ENCODE measurements around the gene JUN.

Gene JUN

DNA sequence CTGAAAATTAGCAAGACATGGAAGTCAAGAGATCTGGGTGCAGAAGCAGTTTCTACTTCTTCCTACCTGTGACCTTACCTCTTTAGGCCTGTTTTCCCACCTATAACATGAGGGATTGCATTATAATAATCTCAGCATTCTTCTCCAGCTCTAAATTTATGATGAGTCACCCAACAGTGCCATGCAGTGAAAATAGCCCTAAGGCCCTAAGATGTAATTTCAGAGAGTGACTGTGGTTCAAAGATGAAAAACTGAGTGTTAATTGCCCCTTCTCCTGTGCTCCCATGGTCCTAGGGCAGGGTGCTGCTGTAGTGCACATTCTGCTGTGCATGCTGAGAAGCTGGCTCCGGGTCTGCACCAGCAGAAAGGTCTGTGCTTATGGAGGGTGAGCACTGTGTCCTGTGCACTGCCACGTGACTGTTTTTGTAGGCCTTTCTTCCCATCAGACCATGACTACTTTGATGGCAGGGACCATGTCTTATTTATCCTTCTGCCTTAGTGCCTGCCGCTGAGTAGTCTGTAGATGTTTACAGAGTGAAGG lies 29.7 kb downstream of the JUN start:
- DNase-seq: no peak

DNA sequence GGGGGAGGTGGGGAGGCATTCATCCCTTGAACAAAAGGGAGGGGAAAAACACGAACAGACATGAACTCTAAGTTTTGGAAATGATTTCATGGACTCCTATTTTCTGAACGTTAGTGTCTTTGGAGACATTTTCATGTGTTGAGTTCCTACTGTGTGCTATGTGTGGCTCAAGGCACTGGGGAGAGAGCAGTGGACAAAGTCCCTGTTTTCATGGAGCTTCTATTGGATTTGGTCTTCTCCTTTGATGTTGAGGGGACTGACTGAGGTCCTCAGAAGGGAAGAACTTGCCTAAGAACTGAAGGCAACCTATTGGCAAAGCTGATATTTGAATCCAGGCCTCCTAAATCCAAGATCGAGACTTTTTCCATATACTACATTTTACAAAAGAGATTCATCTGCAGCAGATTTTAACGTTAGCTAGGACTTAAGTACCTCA lies 30.4 kb downstream of the JUN start:
- no peak for DNase-seq

DNA sequence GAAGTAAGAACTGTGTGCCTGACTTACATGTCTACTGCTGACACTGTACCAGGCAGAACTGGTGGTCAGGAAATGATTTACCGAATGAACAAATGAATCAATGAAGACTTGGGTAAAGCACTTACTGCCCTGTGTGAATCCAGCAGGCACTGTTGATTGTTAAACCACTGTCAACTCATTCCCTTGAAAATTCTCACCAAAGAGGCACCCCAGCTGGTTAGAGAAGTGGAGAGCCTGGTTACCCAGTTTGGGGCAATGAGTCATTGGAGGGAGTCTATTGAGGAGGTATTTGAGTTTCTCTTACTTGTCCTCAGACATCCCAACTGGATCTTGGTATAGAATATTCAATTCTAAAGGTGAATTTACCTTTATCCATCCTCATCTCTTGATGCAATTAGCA lies 34.2 kb downstream of the JUN start:
- DNase-seq: no peak

DNA sequence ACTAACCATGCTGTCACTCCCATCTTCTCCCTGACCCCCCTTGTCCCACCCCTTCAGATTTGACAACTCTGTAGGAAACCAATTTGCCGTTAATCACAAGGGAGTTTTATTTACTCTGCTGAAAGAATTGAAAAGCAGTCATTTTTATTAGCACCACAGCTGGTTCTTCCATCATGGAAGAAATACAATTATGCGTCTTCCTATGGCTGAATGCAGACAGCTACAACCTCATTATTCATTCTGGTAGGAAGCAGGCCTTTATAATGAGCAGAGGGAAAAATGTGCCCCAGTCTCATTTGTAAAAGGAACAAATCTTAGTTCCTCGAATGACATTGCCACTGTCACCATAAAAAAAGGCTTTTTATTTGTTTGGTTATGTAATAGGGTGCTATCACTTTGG lies 35.2 kb downstream of the JUN start:
- DNase-seq: no peak

DNA sequence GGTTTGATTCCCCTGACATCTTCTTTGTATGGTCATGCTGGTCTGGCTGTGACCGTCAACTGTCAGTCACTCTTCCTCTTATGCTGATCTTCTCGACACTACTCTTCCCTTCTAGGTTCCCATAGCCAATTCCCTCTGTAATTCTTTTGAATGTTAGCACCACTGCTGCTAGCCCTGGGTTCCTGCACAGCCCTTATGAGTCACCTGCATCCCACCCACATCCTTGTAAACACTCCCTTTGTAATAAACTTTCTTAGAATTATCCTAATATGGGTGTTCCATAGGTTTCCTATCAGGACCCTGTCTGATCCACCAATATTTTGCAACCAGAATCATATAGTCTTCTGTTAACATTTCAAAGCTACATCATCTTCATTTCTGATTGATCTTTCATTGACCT lies 37.1 kb downstream of the JUN start:
- no peak for DNase-seq

DNA sequence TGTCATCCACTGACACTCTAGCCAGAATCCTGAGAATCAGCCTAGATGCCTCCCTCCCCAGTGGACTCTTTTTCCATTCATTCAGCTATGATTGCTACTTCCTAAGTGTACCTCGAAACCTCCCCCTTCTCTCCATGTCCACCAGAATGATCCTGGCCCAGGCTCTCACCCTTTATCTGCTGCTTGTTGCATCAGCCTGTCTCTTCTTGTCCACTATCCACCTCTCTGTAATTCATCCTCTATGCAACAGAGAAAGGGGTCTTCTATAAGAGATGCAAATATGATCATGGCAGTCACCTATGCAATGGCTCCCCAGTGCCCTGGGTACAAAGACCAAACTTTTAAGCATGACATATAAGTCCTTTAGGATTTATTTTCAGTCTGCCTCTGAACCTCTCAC lies 37.7 kb downstream of the JUN start:
- no peak for DNase-seq

DNA sequence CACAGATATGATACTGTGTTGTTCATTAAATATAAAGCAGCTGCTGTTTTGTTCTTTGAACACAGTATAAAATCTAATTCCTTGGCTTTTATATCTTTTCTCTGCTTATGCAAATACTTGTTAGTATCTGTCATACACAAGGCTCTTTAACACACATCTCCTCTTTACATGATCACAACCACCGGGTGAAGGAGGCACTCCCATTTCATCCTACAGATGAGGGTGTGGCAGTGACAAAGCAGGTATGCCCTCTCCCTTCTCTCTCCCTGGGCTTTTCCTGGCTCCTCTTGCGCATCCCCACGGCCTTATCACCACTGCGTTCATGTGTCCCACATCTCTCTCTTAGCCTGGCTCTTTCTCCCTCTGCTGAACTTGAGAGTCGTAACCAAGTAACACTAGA lies 38.2 kb downstream of the JUN start:
- DNase-seq: no peak

DNA sequence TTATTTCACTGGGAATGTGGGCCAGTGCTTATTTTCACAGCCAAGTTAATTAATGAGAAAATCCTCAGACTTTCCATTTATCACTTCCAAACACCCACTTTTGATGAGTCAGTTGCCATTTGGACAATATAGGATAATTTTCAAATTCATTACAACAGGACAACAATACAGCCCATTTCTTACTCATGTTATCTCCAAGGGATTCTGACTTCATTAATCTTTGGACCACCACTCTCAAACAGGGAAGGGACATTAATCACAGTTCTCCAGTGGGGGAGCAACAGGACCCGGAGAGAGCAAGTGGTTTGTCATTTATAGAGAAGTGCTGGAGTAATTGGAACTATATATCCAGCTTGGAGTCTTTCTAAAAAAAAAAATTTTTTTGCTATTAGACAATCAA lies 38.7 kb downstream of the JUN start:
- no peak for DNase-seq

DNA sequence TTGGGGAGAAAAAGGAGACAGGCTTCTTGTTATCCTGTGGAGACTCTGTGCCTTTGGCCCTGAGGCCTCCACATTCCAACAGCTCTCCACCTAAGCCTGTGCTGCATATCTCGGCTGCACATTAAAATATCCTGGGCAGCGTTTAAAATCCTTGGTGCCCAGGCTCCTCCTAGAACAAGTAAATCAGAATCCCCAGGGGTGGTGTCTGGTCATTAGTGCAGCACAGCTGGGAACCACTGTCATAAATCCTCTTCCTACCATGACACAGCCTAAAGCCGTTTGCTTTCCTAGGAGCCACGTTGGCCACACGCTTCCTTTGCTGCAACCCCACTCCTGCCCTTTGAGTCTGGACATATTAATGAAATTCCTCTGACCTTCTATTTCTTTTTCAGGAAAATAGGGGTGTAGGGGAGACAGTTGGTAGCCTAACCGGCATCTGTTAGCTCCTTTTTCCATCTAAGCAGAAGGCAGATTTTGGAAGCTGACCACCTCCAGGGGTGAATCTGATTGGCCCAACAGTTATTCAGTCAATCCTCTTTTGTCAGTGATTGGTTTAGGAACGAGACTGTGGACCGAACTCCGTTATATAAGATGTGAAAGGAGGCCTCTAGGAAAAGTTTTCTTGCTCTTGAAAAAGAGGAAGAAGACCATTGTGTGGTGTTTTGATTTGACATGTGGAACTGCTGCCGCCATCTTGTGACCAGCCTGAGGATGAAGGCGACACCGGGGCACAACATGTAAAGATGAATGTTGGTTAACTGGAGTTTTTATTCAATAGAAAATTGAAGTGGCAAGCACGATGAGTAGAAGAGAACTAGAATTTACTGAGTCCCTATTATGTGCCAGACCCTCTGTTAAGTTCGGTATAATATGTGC lies 41.9 kb downstream of the JUN start:
- DNase-seq: no peak

DNA sequence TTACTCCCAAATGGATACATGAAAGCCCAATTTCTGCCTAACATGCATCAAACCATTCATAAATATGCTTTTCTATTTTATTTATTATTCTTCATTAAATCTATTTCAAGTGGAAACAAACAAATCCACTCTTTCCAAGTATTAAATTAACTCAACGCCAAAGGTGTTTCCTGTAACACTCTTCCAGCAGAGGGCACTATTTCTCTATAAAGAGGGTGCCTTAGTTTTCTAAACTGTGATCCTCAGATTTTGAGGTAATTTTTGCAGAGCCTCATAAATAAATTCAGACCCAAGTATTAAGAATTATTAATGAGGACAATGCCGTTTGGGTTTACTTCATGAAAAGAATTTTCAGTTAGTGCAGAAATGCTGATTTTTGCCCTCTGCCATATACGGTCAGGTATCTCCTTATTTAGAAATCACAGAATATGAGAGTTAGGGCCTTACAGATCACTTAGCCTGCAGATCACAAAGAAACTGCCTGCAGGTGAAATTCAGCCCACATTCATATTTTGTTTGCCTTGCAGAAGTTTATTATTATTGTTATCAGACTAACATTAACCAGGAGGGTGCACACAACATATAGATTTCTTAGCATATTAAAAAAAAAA lies 43.9 kb downstream of the JUN start:
- DNase-seq: no peak

DNA sequence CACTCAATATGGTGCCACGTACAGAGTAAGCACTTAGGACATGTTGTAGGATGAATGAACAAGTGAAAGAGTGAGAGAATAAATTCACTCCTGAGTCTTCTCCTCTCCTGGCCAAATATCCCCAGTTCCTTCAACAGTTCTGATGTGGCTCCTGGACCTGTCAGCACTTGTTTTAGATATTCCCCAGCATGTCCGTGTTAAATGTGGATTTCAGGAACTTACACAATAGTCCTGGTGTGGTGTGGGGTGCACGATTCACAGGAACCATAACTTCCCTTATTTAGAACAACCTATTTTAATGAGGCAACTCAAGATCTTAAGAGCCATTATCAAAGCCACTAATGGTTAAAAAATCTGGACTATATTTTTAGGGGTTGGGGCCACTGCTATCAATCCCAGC lies 45.0 kb downstream of the JUN start:
- no peak for DNase-seq

DNA sequence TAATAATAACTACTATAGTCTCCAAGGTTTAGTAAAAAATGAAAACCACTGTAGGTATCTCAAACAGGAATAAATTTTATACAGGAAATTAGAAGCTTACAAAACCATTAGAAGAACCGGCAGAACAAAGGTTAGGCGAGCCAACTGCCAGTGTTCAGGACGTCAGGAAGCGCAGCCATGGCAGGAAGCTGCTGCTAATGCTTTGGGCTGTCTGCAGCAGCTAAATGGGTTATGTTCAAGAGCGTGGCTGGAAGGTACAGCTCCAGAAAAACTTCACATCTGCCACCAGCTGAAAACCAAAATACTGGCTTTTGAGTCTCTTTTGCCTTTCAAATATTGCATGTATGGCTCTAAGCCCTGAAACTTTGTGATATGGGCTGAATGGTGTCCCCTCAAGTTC lies 48.3 kb downstream of the JUN start:
- no peak for DNase-seq

DNA sequence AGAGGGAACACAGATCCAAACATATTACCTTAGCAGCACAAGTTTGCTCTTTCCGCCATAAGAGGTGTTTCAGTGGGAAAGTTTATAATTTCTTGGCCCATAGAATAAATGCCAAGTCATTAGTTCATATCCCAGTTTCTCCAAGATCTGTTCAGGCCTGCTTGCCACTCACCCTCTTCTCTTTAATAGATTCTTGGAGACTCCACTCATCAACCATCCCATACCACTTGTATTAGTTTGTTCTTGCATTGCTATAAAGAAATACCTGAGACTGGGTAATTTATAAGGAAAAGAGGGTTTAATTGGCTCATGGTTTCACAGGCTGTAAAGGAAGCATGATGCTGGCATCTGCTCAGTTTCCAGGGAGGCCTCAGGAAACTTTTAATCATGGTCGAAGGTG lies 49.2 kb downstream of the JUN start:
- DNase-seq: no peak

DNA sequence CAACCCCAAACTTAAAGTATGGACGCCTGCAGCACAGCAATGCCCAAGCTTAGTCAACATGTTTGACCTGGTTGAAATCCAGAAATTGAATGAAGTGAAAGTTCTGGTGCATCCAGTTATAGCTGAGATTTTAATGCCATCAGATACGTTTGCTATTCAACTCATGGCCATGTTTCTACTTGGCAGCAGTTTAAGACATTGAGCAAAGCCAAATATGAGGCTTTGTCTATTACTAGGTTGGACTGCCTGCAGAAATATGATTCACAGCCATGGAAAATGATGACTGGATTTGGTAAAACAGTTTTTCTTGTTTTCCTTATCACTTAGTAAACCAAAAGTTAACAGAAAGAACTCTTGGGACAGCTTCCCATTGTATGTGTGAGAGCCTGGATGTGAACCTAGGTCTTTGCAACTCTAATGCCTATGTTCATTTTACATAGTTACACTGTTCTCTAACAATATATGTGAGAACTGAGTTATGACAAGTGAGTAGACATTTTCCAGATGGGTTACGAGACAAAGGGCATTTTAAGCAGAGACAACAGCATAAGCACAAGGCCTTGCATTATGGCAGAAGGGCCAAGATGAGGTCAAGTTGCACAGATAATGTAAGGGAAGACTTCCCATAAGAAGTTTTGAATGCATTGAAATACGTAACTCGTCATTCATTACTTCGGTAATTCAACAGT lies 51.6 kb downstream of the JUN start:
- DNase-seq: no peak

All from stimulated activated naive CD4-positive, alpha-beta T cell treated with Interleukin-2 at 50 U/mL for 16 hours (primary cell).